Astrocyte of the cerebellum (primary cell): ENCODE results near the gene TWIST2.

ENCODE experiments used
- DNase-seq: peaks from one replicate; pipeline ENCODE4 v3.0.0-alpha.2; 2011; ENCODE audit warnings: low read depth
- H3K4me3 ChIP-seq: 2 replicates; pipeline ENCODE4 v1.5.1; 2011; ENCODE audit warnings: mild to moderate bottlenecking, low read depth, low read length, moderate library complexity
- in situ Hi-C: cut with HindIII; loops from 2 replicates; pipeline ENCODE4 v1.10.0; 2017; ENCODE audit warnings: low sequenced_read_pairs
- TF ChIP-seq, protein P1 (sequence below): IDR thresholded peaks from 2 replicates; pipeline ENCODE4 v1.5.1; 2012; ENCODE audit warnings: low read length, low read depth, moderate library complexity, mild to moderate bottlenecking; ENCODE audit errors: missing control alignments

Gene TWIST2

DNA sequence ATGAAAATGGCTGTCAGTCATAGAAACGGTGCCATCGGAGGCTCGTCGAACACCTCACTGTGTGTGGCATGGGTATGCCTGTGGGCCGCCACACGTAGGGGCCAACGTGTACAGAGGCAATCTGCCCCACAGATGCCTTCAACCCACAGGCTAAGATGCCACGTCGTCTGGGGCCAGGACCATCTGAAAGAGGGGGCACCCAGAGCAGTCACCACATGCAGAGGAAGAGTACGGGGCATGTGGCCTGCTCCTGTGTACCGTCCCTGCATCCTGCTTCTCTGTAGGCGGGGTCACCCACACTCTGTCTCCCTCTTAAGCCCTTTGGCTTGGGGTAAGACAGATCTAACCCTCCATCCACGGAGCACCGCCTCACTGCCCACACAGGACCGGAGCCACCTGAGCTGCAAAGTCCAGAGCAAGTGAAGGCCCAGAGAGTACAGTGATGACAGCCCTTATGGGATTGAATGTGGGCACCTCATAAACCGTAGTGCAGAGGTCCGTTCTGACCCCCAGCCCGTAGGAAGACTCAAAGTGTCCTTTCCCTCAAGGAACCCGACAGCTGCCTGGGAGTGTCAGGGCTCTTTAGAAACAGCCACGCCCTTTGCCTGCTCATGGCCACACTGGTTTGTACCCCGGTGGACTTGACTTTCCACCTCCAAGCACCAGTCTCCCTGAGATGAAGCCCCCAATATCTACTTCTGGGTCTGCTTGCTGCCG is 66.2 kb downstream of the TWIST2 start:
- TF ChIP-seq, protein P1, sequence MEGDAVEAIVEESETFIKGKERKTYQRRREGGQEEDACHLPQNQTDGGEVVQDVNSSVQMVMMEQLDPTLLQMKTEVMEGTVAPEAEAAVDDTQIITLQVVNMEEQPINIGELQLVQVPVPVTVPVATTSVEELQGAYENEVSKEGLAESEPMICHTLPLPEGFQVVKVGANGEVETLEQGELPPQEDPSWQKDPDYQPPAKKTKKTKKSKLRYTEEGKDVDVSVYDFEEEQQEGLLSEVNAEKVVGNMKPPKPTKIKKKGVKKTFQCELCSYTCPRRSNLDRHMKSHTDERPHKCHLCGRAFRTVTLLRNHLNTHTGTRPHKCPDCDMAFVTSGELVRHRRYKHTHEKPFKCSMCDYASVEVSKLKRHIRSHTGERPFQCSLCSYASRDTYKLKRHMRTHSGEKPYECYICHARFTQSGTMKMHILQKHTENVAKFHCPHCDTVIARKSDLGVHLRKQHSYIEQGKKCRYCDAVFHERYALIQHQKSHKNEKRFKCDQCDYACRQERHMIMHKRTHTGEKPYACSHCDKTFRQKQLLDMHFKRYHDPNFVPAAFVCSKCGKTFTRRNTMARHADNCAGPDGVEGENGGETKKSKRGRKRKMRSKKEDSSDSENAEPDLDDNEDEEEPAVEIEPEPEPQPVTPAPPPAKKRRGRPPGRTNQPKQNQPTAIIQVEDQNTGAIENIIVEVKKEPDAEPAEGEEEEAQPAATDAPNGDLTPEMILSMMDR: no peak
- DNase-seq: no peak
- no peak overlapping the region for H3K4me3 ChIP-seq
- in situ Hi-C loops: no loop called here

DNA sequence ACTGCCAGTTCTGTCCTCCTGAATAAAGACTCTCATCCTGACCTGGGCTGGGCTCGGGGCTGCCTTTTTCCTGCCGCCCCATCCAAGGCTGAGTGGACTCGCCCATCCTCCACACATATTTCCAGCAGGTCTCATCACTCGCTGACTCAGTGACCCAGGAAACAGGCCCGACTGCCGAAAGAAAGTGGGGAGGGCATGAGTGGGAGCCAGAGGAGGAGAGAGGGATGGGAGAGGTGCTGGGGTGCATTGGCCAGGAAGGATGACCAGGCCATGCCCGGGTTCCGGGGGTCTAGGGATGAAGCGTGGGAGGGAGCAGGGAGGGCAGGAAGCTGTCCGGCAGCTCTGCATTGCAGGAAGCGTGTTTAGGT is 66.7 kb downstream of the TWIST2 start:
- no peak overlapping the region for H3K4me3 ChIP-seq
- DNase-seq: no peak

DNA sequence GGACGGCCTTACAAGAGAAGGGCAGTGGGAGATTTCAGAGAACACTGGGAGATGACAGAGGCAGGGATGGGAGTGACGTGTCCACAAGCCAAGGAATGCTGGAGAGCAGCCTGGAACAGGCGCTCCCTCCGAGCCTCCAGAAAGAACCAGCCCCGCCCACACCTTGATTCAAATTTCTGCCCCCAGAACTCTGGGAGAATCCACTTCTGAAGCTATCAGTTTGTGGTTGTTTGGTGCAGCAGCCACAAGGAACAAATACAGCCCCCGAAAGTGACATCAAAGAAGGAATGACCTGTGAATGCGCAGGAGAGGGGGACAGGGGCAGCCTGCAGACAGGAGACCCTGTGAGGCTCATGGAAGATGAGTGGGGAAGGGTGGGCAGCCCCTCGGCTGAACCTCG is 67.3 kb downstream of the TWIST2 start:
- H3K4me3 ChIP-seq: no peak overlapping the region
- in situ Hi-C loops: no loop called here
- no peak for DNase-seq
- TF ChIP-seq, protein P1: no peak

More for the DNA sequence above, 66.7 kb downstream of the TWIST2 start:
- in situ Hi-C loops: no loop called here
- TF ChIP-seq, protein P1: no peak

DNA sequence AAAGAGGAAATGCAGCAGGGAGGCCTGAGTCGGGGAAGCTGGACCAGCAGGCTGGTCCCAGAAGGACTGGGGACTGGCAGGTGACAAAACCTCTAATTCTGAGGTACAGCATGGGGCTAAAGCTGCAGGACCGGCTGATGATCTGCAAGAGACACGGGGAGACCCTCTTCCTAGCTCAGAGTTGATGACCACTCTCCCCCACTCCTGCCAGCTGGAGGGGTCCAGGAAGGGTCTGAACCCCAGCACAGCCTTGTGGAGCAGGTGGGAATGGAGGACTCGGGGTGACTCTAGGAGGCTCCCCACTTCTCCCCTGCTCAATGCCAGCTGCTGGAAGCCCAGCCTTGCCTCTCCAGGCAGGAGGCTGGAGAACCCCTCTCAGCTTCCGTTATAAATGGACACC is 67.7 kb downstream of the TWIST2 start:
- in situ Hi-C loops: no loop called here
- DNase-seq: no peak
- TF ChIP-seq, protein P1: no peak
- no peak overlapping the region for H3K4me3 ChIP-seq

DNA sequence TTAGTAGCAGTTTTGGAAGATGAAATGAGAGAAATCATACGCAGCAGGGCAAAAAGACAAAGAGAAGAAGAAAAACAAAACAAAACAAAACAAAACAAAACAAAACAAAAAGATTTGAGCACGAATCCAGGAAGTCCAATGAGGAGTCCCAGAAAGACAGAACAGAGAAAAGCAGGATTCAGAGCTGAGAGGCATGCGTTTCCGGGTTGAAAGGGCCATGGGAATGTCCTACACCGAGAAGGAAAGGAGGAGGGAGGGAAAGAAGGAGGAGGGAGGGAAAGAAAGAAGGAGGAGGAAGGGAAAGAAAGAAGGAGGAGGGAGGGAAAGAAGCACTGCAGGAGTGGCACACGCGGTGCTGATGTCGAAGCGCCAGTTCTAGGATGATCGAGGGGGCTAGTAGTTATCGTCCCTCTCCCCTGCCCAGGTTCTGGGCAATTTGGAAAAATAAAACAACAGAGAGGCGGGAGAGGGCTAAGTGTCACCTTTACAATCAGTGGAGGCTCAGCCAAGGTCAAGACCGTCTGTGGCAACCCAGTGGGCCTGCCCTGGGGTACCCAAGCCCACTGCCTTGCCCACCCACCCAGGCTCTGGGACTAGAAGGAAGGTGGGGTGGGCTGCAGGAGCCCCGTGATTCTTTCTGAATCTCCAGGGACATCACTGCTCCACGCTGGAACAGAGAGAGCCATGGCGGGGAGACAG is 68.4 kb downstream of the TWIST2 start:
- in situ Hi-C loops: no loop called here
- no peak for DNase-seq

DNA sequence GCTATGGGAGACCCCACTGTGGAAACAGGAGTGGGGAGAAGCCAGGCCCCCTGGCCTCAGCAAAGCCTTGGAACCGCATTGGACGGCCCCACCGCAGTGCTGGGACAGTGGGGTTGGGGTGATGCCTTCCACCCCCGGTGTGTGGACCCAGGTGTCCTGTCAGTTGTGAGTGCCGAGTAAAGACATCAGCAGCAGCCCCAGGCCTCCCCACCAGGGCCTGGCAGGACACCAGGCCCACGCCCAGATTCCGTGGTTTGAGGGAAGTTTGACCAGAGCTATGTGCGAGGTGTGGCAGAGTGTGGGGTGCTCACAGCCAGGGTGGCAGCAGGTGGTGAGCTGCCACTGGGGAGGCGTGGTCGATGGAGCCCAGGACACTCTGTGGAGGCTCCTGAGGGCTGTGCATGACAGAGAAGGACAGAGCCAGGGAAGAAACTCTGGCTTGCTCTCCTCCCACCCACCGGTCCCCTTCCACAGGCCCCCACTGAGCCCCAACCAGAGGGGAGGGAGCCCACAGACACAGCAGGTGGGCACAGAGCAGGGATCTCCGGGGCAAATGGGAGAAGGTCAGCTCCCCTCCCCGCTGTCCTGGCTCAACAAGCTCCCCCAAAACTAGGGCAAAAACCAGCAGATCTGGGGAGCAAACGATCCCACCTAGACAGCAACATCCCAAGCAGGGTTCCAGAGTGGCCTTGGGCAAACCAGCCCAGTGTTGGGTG is 69.1 kb downstream of the TWIST2 start:
- H3K4me3 ChIP-seq: no peak overlapping the region
- no peak for DNase-seq
- TF ChIP-seq, protein P1: no peak
- in situ Hi-C loops: no loop called here

More for the DNA sequence above, 68.4 kb downstream of the TWIST2 start:
- H3K4me3 ChIP-seq: no peak overlapping the region
- TF ChIP-seq, protein P1: no peak
